Common myeloid progenitor, CD34-positive (primary cell): ENCODE data around the gene HIVEP2.

Source experiments
- CTCF ChIA-PET: fragments of 350-600 bp; sonication (Branson Sonifier 250); formaldehyde crosslinking; loops from one replicate; lab custom pipeline; 2021; ENCODE audit warnings: antibody characterized with exemption; lab: Charles Lee
- POLR2A ChIA-PET: fragments of 350-600 bp; sonication (Branson Sonifier 250); formaldehyde crosslinking; loops from one replicate; lab custom pipeline; 2021; ENCODE audit warnings: antibody characterized with exemption; lab: Charles Lee
- DNase-seq, 3 donors: peaks; one replicate each; pipeline versions ENCODE4 v3.0.0 to v3.0.0-alpha.2; 2013
- H3K27ac ChIP-seq, 2 experiments: 1 replicate in 1 of 2; 2 replicates in 1 of 2; pipeline ENCODE4 v1.7.0; 2013; ENCODE audit warnings: inconsistent platforms in 2 of 2, low read length in 2 of 2, mild to moderate bottlenecking in 2 of 2, low read depth in 1 of 2, moderate library complexity in 1 of 2; ENCODE audit not compliant: severe bottlenecking in 2 of 2, insufficient read depth in 1 of 2, poor library complexity in 1 of 2
- H3K27me3 ChIP-seq, 5 experiments: replicated peaks in 2 of 5; 1 replicate in 3 of 5; 2 replicates in 2 of 5; pipeline versions ENCODE4 v1.6.1 to v1.7.0; 2013; ENCODE audit warnings: low read length in 4 of 5, mild to moderate bottlenecking in 2 of 5, moderate library complexity in 2 of 5, inconsistent platforms in 1 of 5; ENCODE audit not compliant: insufficient read depth in 5 of 5, control insufficient read depth in 4 of 5
- H3K36me3 ChIP-seq, 4 experiments: 1 replicate in 2 of 4; 2 replicates in 2 of 4; pipeline versions ENCODE4 v1.6.1 to v1.7.0; 2013; ENCODE audit warnings: low read length in 3 of 4, control low read depth in 1 of 4, mild to moderate bottlenecking in 1 of 4; ENCODE audit not compliant: control insufficient read depth in 4 of 4, insufficient read depth in 4 of 4
- H3K4me1 ChIP-seq, 4 experiments: 1 replicate in 3 of 4; 2 replicates in 1 of 4; pipeline versions ENCODE4 v1.6.1 to v1.7.1; 2013; ENCODE audit warnings: low read length in 3 of 4, mild to moderate bottlenecking in 3 of 4, control low read depth in 1 of 4, inconsistent platforms in 1 of 4, moderate library complexity in 1 of 4; ENCODE audit not compliant: control insufficient read depth in 4 of 4, insufficient read depth in 4 of 4; ENCODE audit errors: control extremely low read depth in 1 of 4
- H3K4me3 ChIP-seq, 7 experiments: 1 replicate in 4 of 7; 2 replicates in 3 of 7; pipeline versions ENCODE4 v1.5.1 to v1.7.0; 2013; ENCODE audit warnings: mild to moderate bottlenecking in 7 of 7, low read length in 6 of 7, moderate library complexity in 6 of 7, inconsistent platforms in 2 of 7, low read depth in 2 of 7, control low read depth in 1 of 7; ENCODE audit not compliant: insufficient read depth in 4 of 7, control insufficient read depth in 1 of 7; ENCODE audit errors: extremely low read depth in 1 of 7
- H3K9me3 ChIP-seq, 5 experiments: 1 replicate in 4 of 5; 2 replicates in 1 of 5; pipeline versions ENCODE4 v1.6.1 to v1.7.1; 2013; ENCODE audit warnings: low read length in 4 of 5, mild to moderate bottlenecking in 2 of 5, inconsistent platforms in 1 of 5, low read depth in 1 of 5, moderate library complexity in 1 of 5; ENCODE audit not compliant: control insufficient read depth in 4 of 5, insufficient read depth in 2 of 5; ENCODE audit errors: control extremely low read depth in 1 of 5
- WGBS: methylation state at CpG from one replicate; pipeline ENCODE4 v1.1.5; 2013; ENCODE audit not compliant: insufficient coverage; 5-methylcytosine and 5-hydroxymethylcytosine counted together

Gene HIVEP2

GRCh38 chr6:142954844-142955243 lies 9.9 kb upstream of the HIVEP2 start:
- Histone ChIP-seq H3K4me1 (no peaks in the 10 kb centered on the region), H3K4me3 (no peak overlapping the region), H3K9me3 (no peaks in the 10 kb centered on the region), H3K27ac (no peak overlapping the region), H3K36me3 (no peaks in the 10 kb centered on the region), H3K27me3 (no peaks in the 10 kb centered on the region)
- POLR2A ChIA-PET, result no interaction called here
- CTCF ChIA-PET, result no interaction called here
- 83% methylated on average over 1 of the region's 2 CpGs for WGBS
- no peak for DNase-seq

DNA sequence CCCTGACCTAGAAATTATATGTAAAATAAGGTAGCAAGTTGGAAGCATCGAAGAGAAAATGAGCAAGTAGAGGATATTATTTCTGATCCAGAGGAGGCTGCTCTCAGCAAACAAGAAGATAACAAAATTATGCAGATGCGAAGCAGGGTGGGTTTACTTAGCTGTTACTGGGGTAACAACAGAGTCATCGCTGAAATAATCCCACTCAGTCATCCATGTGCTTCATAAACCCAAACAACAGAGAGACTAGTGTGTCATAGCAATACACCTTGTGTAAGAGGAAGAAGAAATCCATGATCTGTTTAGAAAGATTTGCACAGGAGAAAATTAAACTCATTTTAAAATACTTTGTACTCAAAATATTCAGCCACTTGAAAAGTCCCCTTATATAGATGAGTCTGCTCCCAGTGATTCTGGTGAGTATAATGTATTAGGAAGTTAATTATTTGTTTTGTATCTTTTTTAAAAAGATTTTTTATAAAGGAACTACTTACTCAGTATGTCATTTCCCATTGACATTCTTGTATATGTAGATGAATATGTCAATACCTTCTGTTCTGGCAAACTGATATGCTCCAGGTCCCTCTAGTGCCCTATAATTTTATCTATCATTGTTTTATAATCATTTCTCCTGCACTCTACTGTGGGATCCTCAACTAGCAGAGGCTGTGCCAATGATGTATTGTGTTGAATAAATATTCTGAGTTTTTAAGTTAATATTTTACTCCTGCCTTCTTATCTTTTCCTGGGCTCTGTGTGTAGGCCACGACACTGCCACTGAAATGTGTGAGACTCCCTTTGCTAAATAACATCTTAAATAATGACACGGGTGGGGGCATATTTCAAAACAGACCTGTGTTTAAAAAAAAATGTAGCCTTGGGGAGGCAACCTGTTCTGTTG lies 8.6 kb upstream of the HIVEP2 start:
- WGBS, result 92% methylated on average over 2 of the region's 5 CpGs
- ChIA-PET POLR2A (no interaction called here), CTCF (no interaction called here)
- H3K4me1 ChIP-seq, result no peaks in the 10 kb centered on the region
- H3K9me3 ChIP-seq, result no peaks in the 10 kb centered on the region
- no peak overlapping the region for H3K27ac ChIP-seq
- H3K36me3 ChIP-seq, result no peaks in the 10 kb centered on the region
- no peaks in the 10 kb centered on the region for H3K27me3 ChIP-seq
- no peak overlapping the region for H3K4me3 ChIP-seq
- no peak for DNase-seq

- ChIA-PET POLR2A (no interaction called here), CTCF (interaction anchor here (0.9 kb wide), 1 partner anchor 9 kb away, joined by 3 read pairs; no protein-coding TSS in a partner anchor)
- Histone ChIP-seq H3K9me3 (no peaks in the 10 kb centered on the region), H3K36me3 (no peaks in the 10 kb centered on the region), H3K27me3 (no peaks in the 10 kb centered on the region), H3K4me3 (no peak overlapping the region), H3K4me1 (peaks cover 0 to 7% (median 5%) of the 10 kb centered on the region in 4 experiments), H3K27ac (no peak overlapping the region)
- DNase-seq, result peak; percentile 17 to 76 (median 76)
- 100% methylated on average over 2 of the region's 3 CpGs for WGBS
These were observed 7.6 kb upstream of the HIVEP2 start for GRCh38 chr6:142952614-142953013.

DNA sequence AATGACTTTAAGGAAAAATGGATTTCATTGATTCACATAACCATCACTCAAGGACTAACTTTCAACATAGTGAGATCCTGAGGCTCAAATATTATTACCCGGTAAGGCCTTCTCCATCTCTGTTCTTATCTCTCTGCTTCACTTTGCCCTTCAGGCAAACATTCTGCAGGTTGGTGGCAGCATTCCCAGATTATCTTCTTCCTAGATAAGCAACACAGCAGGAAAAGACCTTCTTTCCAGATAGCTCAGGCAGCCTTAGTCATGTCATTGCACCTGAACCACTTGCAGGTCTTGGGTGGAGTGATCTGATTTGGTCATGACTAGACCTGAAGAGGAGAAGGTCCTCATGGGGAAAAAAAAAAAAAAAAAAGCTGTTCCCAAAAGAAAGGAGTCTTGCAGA lies 5.3 kb upstream of the HIVEP2 start:
- CTCF ChIA-PET, result interaction anchor here (0.6 to 2.0 kb wide), 2 partner anchors 75 to 384 kb away, joined by 3 to 5 read pairs; no protein-coding TSS in a partner anchor
- Histone ChIP-seq H3K27ac (no peak overlapping the region), H3K36me3 (no peaks in the 10 kb centered on the region), H3K27me3 (no peaks in the 10 kb centered on the region), H3K4me3 (no peak overlapping the region), H3K4me1 (peaks cover 0 to 23% (median 8%) of the 10 kb centered on the region in 4 experiments), H3K9me3 (no peaks in the 10 kb centered on the region)
- POLR2A ChIA-PET, result no interaction called here
- 100% methylated on average over 1 of the region's 1 CpG for WGBS
- DNase-seq, result no peak

- POLR2A ChIA-PET, result interaction anchor here (1.2 to 3.6 kb wide), 3 partner anchors 20 to 128 kb away, joined by 6 to 13 read pairs (median 11); no protein-coding TSS in a partner anchor
- peak overlapping the region; percentile 91 to 95 for H3K27ac ChIP-seq
These were observed 2.9 kb upstream of the HIVEP2 start for GRCh38 chr6:142947714-142948480.

GRCh38 chr6:142946924-142947713 lies 2.1 kb upstream of the HIVEP2 start:
- WGBS, result 0% methylated on average over 69 of the region's 77 CpGs
- peaks cover 8 to 43% (median 26%) of the 10 kb centered on the region in 4 experiments for H3K4me1 ChIP-seq
- no peaks in the 10 kb centered on the region for H3K27me3 ChIP-seq
- peak overlapping the region; percentile 91 to 95 for H3K27ac ChIP-seq
- DNase-seq, result peak; percentile 61 to 87 (median 84)
- ChIA-PET POLR2A (interaction anchor here (0.6 to 3.6 kb wide), 6 partner anchors 9 to 1247 kb away, joined by 3 to 13 read pairs (median 4); no protein-coding TSS in a partner anchor), CTCF (interaction anchor here (0.7 to 2.1 kb wide), 4 partner anchors 10 to 473 kb away, joined by 3 to 5 read pairs (median 3); no protein-coding TSS in a partner anchor)
- H3K4me3 ChIP-seq, result peak overlapping the region; percentile 91 to 97 (median 92)
- no peaks in the 10 kb centered on the region for H3K9me3 ChIP-seq
- H3K36me3 ChIP-seq, result no peaks in the 10 kb centered on the region

More at GRCh38 chr6:142947714-142948480, 2.9 kb upstream of the HIVEP2 start:
- 8% methylated on average over 8 of the region's 12 CpGs for WGBS
- CTCF ChIA-PET, result interaction anchor here (2.0 kb wide), 1 partner anchor 78 kb away, joined by 5 read pairs; no protein-coding TSS in a partner anchor
- DNase-seq, result peak in 2 of 3 donors; percentile 39 to 74
- Histone ChIP-seq H3K4me3 (peak overlapping the region; percentile 91 to 97 (median 92)), H3K27me3 (no peaks in the 10 kb centered on the region), H3K36me3 (no peaks in the 10 kb centered on the region), H3K4me1 (peaks cover 7 to 36% (median 21%) of the 10 kb centered on the region in 4 experiments), H3K9me3 (no peaks in the 10 kb centered on the region)
